PC-3 (cell line): Measurements from ENCODE around the gene CDK16. TPM values are rescaled to one million over a fixed set of nuclear protein-coding genes. Genes with fewer than 3 reads are reported as not detected.

Source experiments
- ATAC-seq: fragments of 200-7000 bp; cut with Tn5 transposase; 2 replicates; pipeline ENCODE4 v1.9.1; 2020; ENCODE audit warnings: mild to moderate bottlenecking, moderate library complexity
- BruUV-seq: library from RNA; stranded (reverse); fragments of 400-500 nt; replicated peaks from 2 replicates; lab custom pipeline; 2021; lab: Mats Ljungman, UMichigan
- CTCF ChIA-PET: fragments of 300-600 bp; sonication (Branson Sonifier 250); formaldehyde crosslinking; loops from one replicate; lab custom pipeline; 2022; ENCODE audit warnings: antibody characterized with exemption; lab: Charles Lee
- POLR2A ChIA-PET: fragments of 300-600 bp; sonication (Branson Sonifier 250); formaldehyde crosslinking; loops from one replicate; lab custom pipeline; 2022; ENCODE audit warnings: antibody characterized with exemption; ENCODE audit not compliant: unreplicated experiment; lab: Charles Lee
- DNase-seq: peaks from one replicate; pipeline ENCODE4 v3.0.0-alpha.2; 2015
- H2AFZ ChIP-seq: fragments of 300-600 bp; sonication (generic); 2 replicates; pipeline ENCODE4 v1.6.0; 2016; ENCODE audit warnings: antibody characterized with exemption, low read length
- H3F3A ChIP-seq: fragments of 300-600 bp; sonication (generic); one replicate; pipeline ENCODE4 v1.6.0; 2017; ENCODE audit warnings: antibody characterized with exemption, low read length, control low read depth, mild to moderate bottlenecking; ENCODE audit not compliant: unreplicated experiment
- H3K27ac ChIP-seq: fragments of 300-600 bp; sonication (generic); 2 replicates; pipeline ENCODE4 v1.5.1; 2016; ENCODE audit warnings: mild to moderate bottlenecking, low read length
- H3K27me3 ChIP-seq: fragments of 300-600 bp; sonication (generic); 2 replicates; pipeline ENCODE4 v1.6.1; 2016; ENCODE audit warnings: low read length, mixed read lengths
- H3K36me3 ChIP-seq: fragments of 300-600 bp; sonication (generic); 2 replicates; pipeline ENCODE4 v1.6.1; 2016; ENCODE audit warnings: low read depth, mixed run types, low read length, mixed read lengths
- H3K4me1 ChIP-seq: fragments of 300-600 bp; sonication (generic); 2 replicates; pipeline ENCODE4 v1.5.1; 2016; ENCODE audit warnings: low read length; ENCODE audit not compliant: insufficient read depth
- H3K4me2 ChIP-seq: fragments of 300-600 bp; sonication (generic); 2 replicates; pipeline ENCODE4 v1.6.0; 2016; ENCODE audit warnings: low read length
- H3K4me3 ChIP-seq: fragments of 300-600 bp; sonication (generic); 2 replicates; pipeline ENCODE4 v1.5.1; 2016; ENCODE audit warnings: mild to moderate bottlenecking, low read length, mixed read lengths
- H3K79me2 ChIP-seq: fragments of 300-600 bp; sonication (generic); 2 replicates; pipeline ENCODE4 v1.6.1; 2017; ENCODE audit warnings: low read length, mixed read lengths
- H3K9ac ChIP-seq: fragments of 300-600 bp; sonication (generic); 2 replicates; pipeline ENCODE4 v1.6.0; 2016; ENCODE audit warnings: mild to moderate bottlenecking, low read length
- H3K9me2 ChIP-seq: fragments of 300-600 bp; sonication (generic); replicated peaks from 2 replicates; pipeline ENCODE4 v1.6.1; 2016; ENCODE audit warnings: mixed run types, low read length, mixed read lengths
- H3K9me3 ChIP-seq: fragments of 300-600 bp; sonication (generic); 2 replicates; pipeline ENCODE4 v1.6.1; 2016; ENCODE audit warnings: low read length, mixed read lengths
- H4K20me1 ChIP-seq: fragments of 300-600 bp; sonication (generic); 2 replicates; pipeline ENCODE4 v1.6.1; 2016; ENCODE audit warnings: low read length, mixed read lengths
- CTCF ChIP-seq: fragments of 300-600 bp; sonication (generic); conservative IDR thresholded peaks from 2 replicates; pipeline ENCODE4 v1.5.1; 2017; ENCODE audit warnings: antibody characterized with exemption, low read depth, mild to moderate bottlenecking, low read length
- EZH2 ChIP-seq: fragments of 300-600 bp; sonication (generic); IDR thresholded peaks from one replicate; pipeline ENCODE4 v1.6.1; 2017; ENCODE audit warnings: antibody characterized with exemption, mild to moderate bottlenecking, low read length; ENCODE audit not compliant: unreplicated experiment
- EZH2phosphoT487 ChIP-seq: fragments of 300-600 bp; sonication (generic); IDR thresholded peaks from 2 replicates; pipeline ENCODE4 v1.6.1; 2018; ENCODE audit warnings: mild to moderate bottlenecking, antibody characterized with exemption, low read length, borderline replicate concordance
- intact Hi-C: fragments of 100-400 bp; cut with micrococcal nuclease; formaldehyde crosslinking; loops from 2 replicates; pipeline ENCODE4 v1.9.0; 2023
- total RNA-seq: library from RNA; depleted of rRNA; stranded (reverse); fragments of >200 nt; gene quantifications from 2 replicates; pipeline ENCODE4 v1.2.3, GENCODE V29; 2014

Gene CDK16
- total RNA-seq, 1 experiment from 2014 or later, result 155 TPM

DNA sequence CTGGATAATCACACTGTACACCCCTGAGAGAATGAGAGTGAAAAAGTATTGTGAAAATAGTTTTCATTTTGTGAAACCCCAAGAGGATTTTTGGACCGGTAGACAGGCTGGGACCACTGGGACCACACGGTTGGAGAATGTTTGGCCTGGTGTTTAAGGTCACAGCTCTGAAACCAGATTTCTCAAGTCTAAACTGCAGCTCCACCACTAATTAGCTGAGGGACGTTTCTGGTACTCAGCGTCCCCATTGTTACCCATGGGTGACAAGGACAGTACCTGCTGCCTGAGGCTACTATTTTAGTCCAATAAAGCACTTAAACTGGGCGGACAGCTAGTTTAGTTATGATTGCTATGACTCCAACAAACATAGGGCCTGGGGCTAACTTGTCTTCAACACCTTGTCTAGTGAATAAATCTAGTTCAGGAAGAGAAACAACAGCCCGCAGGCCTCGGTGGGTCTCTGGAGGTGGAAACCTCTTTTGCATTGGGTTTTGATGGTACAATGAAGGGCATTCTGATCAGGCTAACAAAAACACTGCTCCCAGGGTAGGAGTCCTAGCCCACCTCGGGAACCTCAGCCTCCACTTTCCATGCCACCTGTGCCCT is 13.8 kb downstream of the CDK16 start:
- BruUV-seq, result TSS peak; percentile 78

GRCh38 chrX:47232803-47233332 is 14.4 kb downstream of the CDK16 start, which contains the start of gene USP11:
USP11 (plus strand) TSS chrX:47233009; CDS start chrX:47233044, 35 bp downstream.
- peak; percentile 17 for DNase-seq
- Histone ChIP-seq H3K27me3 (no peaks in the 10 kb centered on the region), H4K20me1 (no peaks in the 10 kb centered on the region), H3K9me2 (no peaks in the 10 kb centered on the region), H3K9me3 (no peaks in the 10 kb centered on the region), H3F3A (no peaks in the 10 kb centered on the region), H3K27ac (peak within 1 kb of the TSS; percentile 98), H3K4me3 (peak within 1 kb of the TSS; percentile 77), H3K79me2 (peaks cover 45% of the 10 kb centered on the region), H3K9ac (peak within 1 kb of the TSS; percentile 99), H3K4me2 (peak within 1 kb of the TSS; percentile 95), H3K4me1 (peaks cover 9% of the 10 kb centered on the region), H3K36me3 (peaks cover 11% of the 10 kb centered on the region), H2AFZ (peak within 1 kb of the TSS; percentile 59)
- intact Hi-C loops, result loop anchor here (1.0 kb wide), 1 partner anchor 15 kb away; the partner anchor contains the start of gene CDK16
- BruUV-seq, result no TSS peak
- ChIA-PET POLR2A (interaction anchor here (0.6 to 1.3 kb wide), 4 partner anchors 15 to 151 kb away, joined by 3 to 11 read pairs (median 8); no protein-coding TSS in a partner anchor), CTCF (interaction anchor here (0.6 to 0.7 kb wide), 2 partner anchors 11 to 80 kb away, joined by 3 to 4 read pairs; no protein-coding TSS in a partner anchor)
- peak; percentile 42 for ATAC-seq
- no peak for TF ChIP-seq CTCF
- no peak for TF ChIP-seq EZH2
- TF ChIP-seq EZH2phosphoT487, result no peak

More for the DNA sequence above, 13.8 kb downstream of the CDK16 start:
- H3K9me2 ChIP-seq, result no peaks in the 10 kb centered on the region
- ATAC-seq (no peak), DNase-seq (no peak)
- peaks cover 44% of the 10 kb centered on the region for H3K79me2 ChIP-seq
- POLR2A ChIA-PET, result no interaction called here
- H2AFZ ChIP-seq, result peak overlapping the region; percentile 59; the same call in 1 of the 2 replicates
- peak overlapping the region; percentile 99 for H3K9ac ChIP-seq
- H3K4me2 ChIP-seq, result peak overlapping the region; percentile 95
- CTCF ChIA-PET, result interaction anchor here (0.6 to 0.7 kb wide), 2 partner anchors 11 to 80 kb away, joined by 3 to 4 read pairs; no protein-coding TSS in a partner anchor
- TF ChIP-seq EZH2phosphoT487 (no peak), EZH2 (no peak), CTCF (no peak)
- no peaks in the 10 kb centered on the region for H3K9me3 ChIP-seq
- H4K20me1 ChIP-seq, result no peaks in the 10 kb centered on the region
- peaks cover 9% of the 10 kb centered on the region for H3K4me1 ChIP-seq
- H3F3A ChIP-seq, result no peaks in the 10 kb centered on the region
- H3K27me3 ChIP-seq, result no peaks in the 10 kb centered on the region
- H3K36me3 ChIP-seq, result peaks cover 15% of the 10 kb centered on the region
- intact Hi-C loops, result no loop called here
- H3K4me3 ChIP-seq, result peak overlapping the region; percentile 77
- H3K27ac ChIP-seq, result peak overlapping the region; percentile 98
